PC-3 (cell line): Measurements from ENCODE around the gene NOTCH1. TPM values are rescaled to one million over a fixed set of nuclear protein-coding genes. Genes with fewer than 3 reads are reported as not detected.

Experiments used
- ATAC-seq: fragments of 200-7000 bp; cut with Tn5 transposase; 2 replicates; pipeline ENCODE4 v1.9.1; 2020; ENCODE audit warnings: mild to moderate bottlenecking, moderate library complexity
- BruUV-seq: library from RNA; stranded (reverse); fragments of 400-500 nt; replicated peaks from 2 replicates; lab custom pipeline; 2021; lab: Mats Ljungman, UMichigan
- CTCF ChIA-PET: fragments of 300-600 bp; sonication (Branson Sonifier 250); formaldehyde crosslinking; loops from one replicate; lab custom pipeline; 2022; ENCODE audit warnings: antibody characterized with exemption; lab: Charles Lee
- POLR2A ChIA-PET: fragments of 300-600 bp; sonication (Branson Sonifier 250); formaldehyde crosslinking; loops from one replicate; lab custom pipeline; 2022; ENCODE audit warnings: antibody characterized with exemption; ENCODE audit not compliant: unreplicated experiment; lab: Charles Lee
- DNase-seq: peaks from one replicate; pipeline ENCODE4 v3.0.0-alpha.2; 2015
- H2AFZ ChIP-seq: fragments of 300-600 bp; sonication (generic); 2 replicates; pipeline ENCODE4 v1.6.0; 2016; ENCODE audit warnings: antibody characterized with exemption, low read length
- H3F3A ChIP-seq: fragments of 300-600 bp; sonication (generic); one replicate; pipeline ENCODE4 v1.6.0; 2017; ENCODE audit warnings: antibody characterized with exemption, low read length, control low read depth, mild to moderate bottlenecking; ENCODE audit not compliant: unreplicated experiment
- H3K27ac ChIP-seq: fragments of 300-600 bp; sonication (generic); 2 replicates; pipeline ENCODE4 v1.5.1; 2016; ENCODE audit warnings: mild to moderate bottlenecking, low read length
- H3K27me3 ChIP-seq: fragments of 300-600 bp; sonication (generic); 2 replicates; pipeline ENCODE4 v1.6.1; 2016; ENCODE audit warnings: low read length, mixed read lengths
- H3K36me3 ChIP-seq: fragments of 300-600 bp; sonication (generic); 2 replicates; pipeline ENCODE4 v1.6.1; 2016; ENCODE audit warnings: low read depth, mixed run types, low read length, mixed read lengths
- H3K4me1 ChIP-seq: fragments of 300-600 bp; sonication (generic); 2 replicates; pipeline ENCODE4 v1.5.1; 2016; ENCODE audit warnings: low read length; ENCODE audit not compliant: insufficient read depth
- H3K4me2 ChIP-seq: fragments of 300-600 bp; sonication (generic); 2 replicates; pipeline ENCODE4 v1.6.0; 2016; ENCODE audit warnings: low read length
- H3K4me3 ChIP-seq: fragments of 300-600 bp; sonication (generic); 2 replicates; pipeline ENCODE4 v1.5.1; 2016; ENCODE audit warnings: mild to moderate bottlenecking, low read length, mixed read lengths
- H3K79me2 ChIP-seq: fragments of 300-600 bp; sonication (generic); 2 replicates; pipeline ENCODE4 v1.6.1; 2017; ENCODE audit warnings: low read length, mixed read lengths
- H3K9ac ChIP-seq: fragments of 300-600 bp; sonication (generic); 2 replicates; pipeline ENCODE4 v1.6.0; 2016; ENCODE audit warnings: mild to moderate bottlenecking, low read length
- H3K9me2 ChIP-seq: fragments of 300-600 bp; sonication (generic); replicated peaks from 2 replicates; pipeline ENCODE4 v1.6.1; 2016; ENCODE audit warnings: mixed run types, low read length, mixed read lengths
- H3K9me3 ChIP-seq: fragments of 300-600 bp; sonication (generic); 2 replicates; pipeline ENCODE4 v1.6.1; 2016; ENCODE audit warnings: low read length, mixed read lengths
- H4K20me1 ChIP-seq: fragments of 300-600 bp; sonication (generic); 2 replicates; pipeline ENCODE4 v1.6.1; 2016; ENCODE audit warnings: low read length, mixed read lengths
- CTCF ChIP-seq: fragments of 300-600 bp; sonication (generic); conservative IDR thresholded peaks from 2 replicates; pipeline ENCODE4 v1.5.1; 2017; ENCODE audit warnings: antibody characterized with exemption, low read depth, mild to moderate bottlenecking, low read length
- EZH2 ChIP-seq: fragments of 300-600 bp; sonication (generic); IDR thresholded peaks from one replicate; pipeline ENCODE4 v1.6.1; 2017; ENCODE audit warnings: antibody characterized with exemption, mild to moderate bottlenecking, low read length; ENCODE audit not compliant: unreplicated experiment
- EZH2phosphoT487 ChIP-seq: fragments of 300-600 bp; sonication (generic); IDR thresholded peaks from 2 replicates; pipeline ENCODE4 v1.6.1; 2018; ENCODE audit warnings: mild to moderate bottlenecking, antibody characterized with exemption, low read length, borderline replicate concordance
- intact Hi-C: fragments of 100-400 bp; cut with micrococcal nuclease; formaldehyde crosslinking; loops from 2 replicates; pipeline ENCODE4 v1.9.0; 2023
- total RNA-seq: library from RNA; depleted of rRNA; stranded (reverse); fragments of >200 nt; gene quantifications from 2 replicates; pipeline ENCODE4 v1.2.3, GENCODE V29; 2014

The NOTCH1 gene
- total RNA-seq, 1 experiment from 2014 or later: 14.3 TPM

GRCh38 chr9:136482793-136483588 is 62.9 kb downstream of the NOTCH1 start, which contains the start of gene SEC16A:
TSS of gene SEC16A (minus strand) at chr9:136483040. CDS start at chr9:136477615, 5,425 bp downstream.
- POLR2A ChIA-PET: interaction anchor here (0.6 kb wide), 1 partner anchor 103 kb away, joined by 3 read pairs; no protein-coding TSS in a partner anchor
- Histone ChIP-seq H3K36me3 (peaks cover under 1% of the 10 kb centered on the region; the same call in 1 of the 2 replicates), H3K4me2 (peak within 1 kb of the TSS; percentile 96), H4K20me1 (peaks cover 24% of the 10 kb centered on the region), H3K4me3 (peak within 1 kb of the TSS; percentile 99), H3K9me3 (no peaks in the 10 kb centered on the region), H3K9ac (peak within 1 kb of the TSS; percentile 98), H3F3A (no peaks in the 10 kb centered on the region), H3K79me2 (peaks cover 49% of the 10 kb centered on the region), H2AFZ (peak within 1 kb of the TSS; percentile 89), H3K27me3 (no peaks in the 10 kb centered on the region), H3K27ac (peak within 1 kb of the TSS; percentile 97), H3K9me2 (no peaks in the 10 kb centered on the region), H3K4me1 (peaks cover 7% of the 10 kb centered on the region; the same call in 1 of the 2 replicates)
- no peak for TF ChIP-seq EZH2
- no peak for TF ChIP-seq CTCF
- no peak for TF ChIP-seq EZH2phosphoT487
- no TSS peak for BruUV-seq
- DNase-seq (peak; percentile 89), ATAC-seq (peak; percentile 48)
- CTCF ChIA-PET: no interaction called here
- intact Hi-C loops: loop anchor here (10.0 kb wide), 1 partner anchor 62 kb away; the partner anchor contains the start of gene NOTCH1

- TF ChIP-seq EZH2phosphoT487: no peak
- no peak for TF ChIP-seq EZH2
- no peak for TF ChIP-seq CTCF
- Histone ChIP-seq H3K4me2 (peak overlapping the region; percentile 96), H2AFZ (0 out of 2 replicates have a peak overlapping the region, but pooled peaks have one; percentile 26), H3K9me3 (no peaks in the 10 kb centered on the region), H3K27ac (peak overlapping the region; percentile 78), H3K36me3 (peaks cover 9% of the 10 kb centered on the region), H3K4me1 (peaks cover 7% of the 10 kb centered on the region; the same call in 1 of the 2 replicates), H4K20me1 (peaks cover 24% of the 10 kb centered on the region), H3K79me2 (peaks cover 56% of the 10 kb centered on the region), H3K27me3 (no peaks in the 10 kb centered on the region), H3K9me2 (no peaks in the 10 kb centered on the region), H3F3A (no peaks in the 10 kb centered on the region), H3K9ac (peak overlapping the region; percentile 96), H3K4me3 (peak overlapping the region; percentile 99)
- DNase-seq (peak; percentile 9), ATAC-seq (no peak)
- ChIA-PET CTCF (no interaction called here), POLR2A (no interaction called here)
- intact Hi-C loops: loop anchor here (10.0 kb wide), 1 partner anchor 63 kb away; the partner anchor contains the start of gene NOTCH1
- BruUV-seq: TSS peak; percentile 75
Measured at GRCh38 chr9:136482046-136482792, 63.6 kb downstream of the NOTCH1 start.
